ENCODE results near the gene SLC27A3. TPM values are rescaled to one million over a fixed set of nuclear protein-coding genes. Genes with fewer than 3 reads are reported as not detected.

The SLC27A3 gene
- total RNA-seq, 2 experiments from 2014 or later = 41.1 to 50.1 TPM

GRCh38 chr1:153783233-153784190 lies 8.3 kb downstream of the SLC27A3 start:
- Mint-ChIP-seq H3K27ac (peak overlapping the region; percentile 97), H3K4me3 (peak overlapping the region; percentile 88), H3K36me3 (ENCODE audit: low read depth) (peaks cover 14% of the 10 kb centered on the region), H3K27me3 (ENCODE audit: low read depth) (peaks cover 6% of the 10 kb centered on the region), H3K4me1 (ENCODE audit: low read depth) (peaks cover 26% of the 10 kb centered on the region), H3K9me3 (ENCODE audit: insufficient read depth) (peaks cover 3% of the 10 kb centered on the region)
- peak; percentile 94 for DNase-seq
- POLR2A ChIA-PET = interaction anchor here (0.7 to 1.3 kb wide), 11 partner anchors 8 to 457 kb away, joined by 3 to 6 read pairs (median 4); partner anchors contain the start of genes CREB3L4, DENND4B, JTB and RAB13
- CTCF ChIA-PET = interaction anchor here (0.7 to 1.9 kb wide), 6 partner anchors 13 to 203 kb away, joined by 3 to 8 read pairs (median 4); partner anchors contain the start of gene JTB
- peak; percentile 97 for ATAC-seq

GRCh38 chr1:153786038-153786790 lies 11.0 kb downstream of the SLC27A3 start:
- H3K36me3 Mint-ChIP-seq (ENCODE audit: low read depth) = no peaks in the 10 kb centered on the region
- ChIA-PET CTCF (interaction anchor here (1.0 kb wide), 1 partner anchor 201 kb away, joined by 3 read pairs; no protein-coding TSS in a partner anchor), POLR2A (no interaction called here)
- peaks cover 6% of the 10 kb centered on the region for H3K27me3 Mint-ChIP-seq (ENCODE audit: low read depth)
- DNase-seq (no peak), ATAC-seq (no peak)
- H3K4me3 Mint-ChIP-seq = no peak overlapping the region
- H3K27ac Mint-ChIP-seq = no peak overlapping the region
- peaks cover 3% of the 10 kb centered on the region for H3K9me3 Mint-ChIP-seq (ENCODE audit: insufficient read depth)
- peaks cover 46% of the 10 kb centered on the region for H3K4me1 Mint-ChIP-seq (ENCODE audit: low read depth)

- no peak for DNase-seq
- Mint-ChIP-seq H3K4me1 (ENCODE audit: low read depth) (peaks cover 60% of the 10 kb centered on the region), H3K27ac (peak overlapping the region; percentile 80), H3K9me3 (ENCODE audit: insufficient read depth) (peaks cover 3% of the 10 kb centered on the region), H3K4me3 (peak overlapping the region; percentile 29), H3K36me3 (ENCODE audit: low read depth) (no peaks in the 10 kb centered on the region), H3K27me3 (ENCODE audit: low read depth) (peaks cover 6% of the 10 kb centered on the region)
- POLR2A ChIA-PET = interaction anchor here (0.6 to 1.3 kb wide), 8 partner anchors 14 to 201 kb away, joined by 3 to 5 read pairs (median 4); partner anchors contain the start of genes CREB3L4, JTB and RPS27
- peak; percentile 40 for ATAC-seq
- CTCF ChIA-PET = interaction anchor here (1.0 to 4.8 kb wide), 2 partner anchors 13 to 198 kb away, joined by 3 to 28 read pairs; partner anchors contain the start of gene RAB13
Observed at GRCh38 chr1:153789478-153790034, 14.3 kb downstream of the SLC27A3 start.

- Mint-ChIP-seq H3K27me3 (ENCODE audit: low read depth) (peaks cover 6% of the 10 kb centered on the region), H3K27ac (peak overlapping the region; percentile 80), H3K9me3 (ENCODE audit: insufficient read depth) (peaks cover 3% of the 10 kb centered on the region), H3K4me3 (peak overlapping the region; percentile 29), H3K36me3 (ENCODE audit: low read depth) (no peaks in the 10 kb centered on the region), H3K4me1 (ENCODE audit: low read depth) (peaks cover 64% of the 10 kb centered on the region)
- ChIA-PET CTCF (interaction anchor here (1.0 to 4.8 kb wide), 4 partner anchors 14 to 279 kb away, joined by 3 to 28 read pairs (median 5); partner anchors contain the start of genes DENND4B and RAB13), POLR2A (interaction anchor here (0.5 to 1.1 kb wide), 6 partner anchors 133 to 200 kb away, joined by 3 to 5 read pairs (median 3); partner anchors contain the start of genes CREB3L4, JTB and RPS27)
- DNase-seq (no peak), ATAC-seq (no peak)
Observed at GRCh38 chr1:153790313-153790965, 15.2 kb downstream of the SLC27A3 start.

GRCh38 chr1:153790966-153791647 lies 15.9 kb downstream of the SLC27A3 start:
- peaks cover 70% of the 10 kb centered on the region for H3K4me1 Mint-ChIP-seq (ENCODE audit: low read depth)
- ChIA-PET POLR2A (interaction anchor here (0.6 to 0.8 kb wide), 4 partner anchors 10 to 181 kb away, joined by 3 read pairs; no protein-coding TSS in a partner anchor), CTCF (interaction anchor here (1.0 to 4.8 kb wide), 6 partner anchors 14 to 280 kb away, joined by 3 to 28 read pairs (median 5); partner anchors contain the start of genes DENND4B and RAB13)
- H3K36me3 Mint-ChIP-seq (ENCODE audit: low read depth) = no peaks in the 10 kb centered on the region
- ATAC-seq (peak; percentile 88), DNase-seq (peak; percentile 69)
- H3K4me3 Mint-ChIP-seq = peak overlapping the region; percentile 29
- H3K27ac Mint-ChIP-seq = peak overlapping the region; percentile 80
- peaks cover 6% of the 10 kb centered on the region for H3K27me3 Mint-ChIP-seq (ENCODE audit: low read depth)
- H3K9me3 Mint-ChIP-seq (ENCODE audit: insufficient read depth) = peaks cover 3% of the 10 kb centered on the region

- ChIA-PET POLR2A (interaction anchor here (0.6 to 1.2 kb wide), 7 partner anchors 10 to 199 kb away, joined by 3 to 4 read pairs (median 3); partner anchors contain the start of genes CHTOP, RAB13 and RPS27), CTCF (interaction anchor here (1.0 to 4.8 kb wide), 6 partner anchors 13 to 281 kb away, joined by 3 to 28 read pairs (median 5); partner anchors contain the start of genes DENND4B and RAB13)
- DNase-seq = no peak
- no peaks in the 10 kb centered on the region for H3K36me3 Mint-ChIP-seq (ENCODE audit: low read depth)
- H3K4me1 Mint-ChIP-seq (ENCODE audit: low read depth) = peaks cover 75% of the 10 kb centered on the region
- peaks cover 6% of the 10 kb centered on the region for H3K27me3 Mint-ChIP-seq (ENCODE audit: low read depth)
- peak overlapping the region; percentile 80 for H3K27ac Mint-ChIP-seq
- ATAC-seq = no peak
- H3K9me3 Mint-ChIP-seq (ENCODE audit: insufficient read depth) = no peaks in the 10 kb centered on the region
- H3K4me3 Mint-ChIP-seq = peak overlapping the region; percentile 17
Observed at GRCh38 chr1:153791648-153792253, 16.5 kb downstream of the SLC27A3 start.

- Mint-ChIP-seq H3K9me3 (ENCODE audit: insufficient read depth) (no peaks in the 10 kb centered on the region), H3K4me1 (ENCODE audit: low read depth) (peaks cover 82% of the 10 kb centered on the region), H3K4me3 (no peak overlapping the region), H3K27me3 (ENCODE audit: low read depth) (peaks cover 2% of the 10 kb centered on the region), H3K27ac (peak overlapping the region; percentile 62), H3K36me3 (ENCODE audit: low read depth) (no peaks in the 10 kb centered on the region)
- ChIA-PET POLR2A (interaction anchor here (0.9 to 1.2 kb wide), 5 partner anchors 9 to 194 kb away, joined by 3 to 5 read pairs (median 4); partner anchors contain the start of genes CHTOP, CREB3L4, DENND4B and RAB13), CTCF (interaction anchor here (0.8 to 4.8 kb wide), 4 partner anchors 12 to 195 kb away, joined by 3 to 28 read pairs (median 6); partner anchors contain the start of gene RAB13)
- DNase-seq = no peak
- ATAC-seq = no peak
Observed at GRCh38 chr1:153792631-153793041, 17.4 kb downstream of the SLC27A3 start.

- H3K36me3 Mint-ChIP-seq (ENCODE audit: low read depth) = no peaks in the 10 kb centered on the region
- peaks cover 86% of the 10 kb centered on the region for H3K4me1 Mint-ChIP-seq (ENCODE audit: low read depth)
- H3K27ac Mint-ChIP-seq = peak overlapping the region; percentile 7
- ATAC-seq (no peak), DNase-seq (no peak)
- H3K9me3 Mint-ChIP-seq (ENCODE audit: insufficient read depth) = no peaks in the 10 kb centered on the region
- POLR2A ChIA-PET = interaction anchor here (0.8 to 1.2 kb wide), 4 partner anchors 10 to 193 kb away, joined by 3 to 5 read pairs (median 4); partner anchors contain the start of genes CREB3L4, DENND4B and RAB13
- CTCF ChIA-PET = interaction anchor here (0.8 to 4.8 kb wide), 4 partner anchors 11 to 194 kb away, joined by 3 to 28 read pairs (median 6); partner anchors contain the start of genes DENND4B and RAB13
- no peak overlapping the region for H3K4me3 Mint-ChIP-seq
- no peaks in the 10 kb centered on the region for H3K27me3 Mint-ChIP-seq (ENCODE audit: low read depth)
Observed at GRCh38 chr1:153793261-153793972, 18.2 kb downstream of the SLC27A3 start.

All from activated CD8-positive, alpha-beta T cell treated with anti-CD3 and anti-CD28 coated beads, Interleukin-2, amount 10 ng/mL, durations not matched to agents 7 days and 5 days (primary cell).